Spinal cord (tissue), 10 donors: ENCODE data around the gene DIP2A. TPM values are rescaled to one million over a fixed set of nuclear protein-coding genes. Genes with fewer than 3 reads are reported as not detected.
"Not testable (repeated sequence)": the region's sequence is repeated elsewhere in the genome, so short reads cannot be mapped to it uniquely, and the experiment has no call there.

Experiments
- DNase-seq, 6 donors: peaks; one replicate each; pipeline versions ENCODE4 v3.0.0 to v3.0.0-alpha.2; 2013 to 2015; ENCODE audit warnings: low spot score in 6 of 6, low read depth in 4 of 6
- H3K27ac ChIP-seq: one replicate; pipeline ENCODE4 v1.5.1; 2013; ENCODE audit warnings: low read depth, low read length, control low read depth
- H3K27me3 ChIP-seq: one replicate; pipeline ENCODE4 v1.6.1; 2013; ENCODE audit warnings: low read length; ENCODE audit not compliant: control insufficient read depth, insufficient read depth
- H3K36me3 ChIP-seq: one replicate; pipeline ENCODE4 v1.6.1; 2013; ENCODE audit warnings: low read length; ENCODE audit not compliant: control insufficient read depth, insufficient read depth
- H3K4me1 ChIP-seq: one replicate; pipeline ENCODE4 v1.6.1; 2013; ENCODE audit warnings: low read length; ENCODE audit not compliant: control insufficient read depth, insufficient read depth
- H3K4me3 ChIP-seq: one replicate; pipeline ENCODE4 v1.5.1; 2013; ENCODE audit warnings: low read depth, low read length, control low read depth
- H3K9me3 ChIP-seq: one replicate; pipeline ENCODE4 v1.6.1; 2013; ENCODE audit warnings: low read length; ENCODE audit not compliant: control insufficient read depth, insufficient read depth
- WGBS: methylation state at CpG from one replicate; pipeline ENCODE4 v1.1.5; 2013; ENCODE audit warnings: missing lambda C conversion rate; ENCODE audit not compliant: insufficient coverage; 5-methylcytosine and 5-hydroxymethylcytosine counted together
- polyA plus RNA-seq, 2 donors: library from polyadenylated mRNA; unstranded; fragments of 120-200 nt; gene quantifications; one replicate each; pipeline ENCODE4 v1.2.1, GENCODE V29; 2013; ENCODE audit not compliant: insufficient read length in 2 of 2
- total RNA-seq, 2 donors: library from RNA; depleted of rRNA in 1 of 2; stranded (reverse); fragments of 120-200 nt in 1 of 2; fragments of >200 nt in 1 of 2; gene quantifications; one replicate each; pipeline versions ENCODE4 v1.2.3 to v1.2.4, GENCODE V29; 2013 to 2014
- donor health status: healthy.

The DIP2A gene
- total and polyA plus RNA-seq, 4 donors = 41.2 to 69.6 (median 43.2) TPM

DNA sequence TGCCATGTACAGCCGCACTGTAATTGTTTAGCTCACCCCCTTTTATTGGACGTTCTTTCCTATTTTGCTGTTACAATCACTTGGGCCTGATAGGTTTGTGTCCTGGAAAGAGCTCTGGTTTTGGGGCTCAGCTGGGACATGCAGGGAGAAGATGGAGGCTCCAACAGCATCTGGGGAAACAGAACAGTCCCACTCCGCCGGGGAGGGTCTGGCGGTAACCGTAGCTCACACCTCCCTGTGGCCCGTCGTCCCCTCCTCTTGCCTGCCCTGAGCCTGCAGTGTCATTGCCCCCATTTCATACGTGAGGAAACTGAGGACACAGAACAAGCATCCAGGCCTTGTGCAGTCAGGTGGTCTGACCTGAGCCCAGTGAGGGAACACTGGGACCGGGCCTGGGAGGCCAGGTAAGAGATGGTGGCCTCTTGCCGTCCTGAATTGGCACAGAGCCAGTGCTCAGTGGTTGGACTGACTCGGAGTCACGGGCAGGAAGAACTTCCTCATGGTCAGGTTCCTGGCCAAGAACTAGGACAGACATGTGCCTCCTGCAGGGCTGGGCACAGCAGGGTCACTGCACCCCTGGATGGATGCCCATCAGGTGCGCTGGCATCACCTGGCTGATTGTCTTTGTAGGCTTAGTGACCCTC lies 104.4 kb downstream of the DIP2A start:
- Histone ChIP-seq H3K36me3 (peaks cover 84% of the 10 kb centered on the region), H3K27me3 (no peaks in the 10 kb centered on the region), H3K27ac (no peak overlapping the region), H3K4me3 (no peak overlapping the region), H3K9me3 (no peaks in the 10 kb centered on the region), H3K4me1 (peaks cover 3% of the 10 kb centered on the region)
- 92% methylated on average over 12 of the region's 14 CpGs for WGBS
- no peak for DNase-seq

DNA sequence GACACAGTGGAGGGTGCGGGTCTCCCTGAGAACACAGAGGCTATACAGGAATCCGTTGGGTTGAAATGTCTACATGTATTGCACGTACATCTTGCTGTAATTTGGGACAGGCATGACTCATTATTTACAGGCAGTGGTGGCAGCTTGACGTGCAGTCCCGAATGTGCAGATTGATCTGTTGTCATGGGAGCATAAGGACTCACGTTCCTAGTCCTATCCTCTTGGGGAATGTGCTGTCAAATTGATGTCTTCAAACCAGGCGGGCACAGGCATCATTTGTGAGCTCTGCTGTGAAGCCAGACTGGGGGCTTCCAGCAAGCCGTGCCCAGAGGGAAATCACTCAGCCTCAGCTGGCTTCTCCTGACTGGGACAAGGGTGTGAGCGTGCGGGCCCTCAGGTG lies 105.7 kb downstream of the DIP2A start:
- H3K27me3 ChIP-seq = no peaks in the 10 kb centered on the region
- no peaks in the 10 kb centered on the region for H3K4me1 ChIP-seq
- no peaks in the 10 kb centered on the region for H3K9me3 ChIP-seq
- H3K4me3 ChIP-seq = no peak overlapping the region
- no peak overlapping the region for H3K27ac ChIP-seq
- peaks cover 81% of the 10 kb centered on the region for H3K36me3 ChIP-seq
- 82% methylated on average over 8 of the region's 10 CpGs for WGBS
- peak in 1 of 6 donors; percentile 10 for DNase-seq

DNA sequence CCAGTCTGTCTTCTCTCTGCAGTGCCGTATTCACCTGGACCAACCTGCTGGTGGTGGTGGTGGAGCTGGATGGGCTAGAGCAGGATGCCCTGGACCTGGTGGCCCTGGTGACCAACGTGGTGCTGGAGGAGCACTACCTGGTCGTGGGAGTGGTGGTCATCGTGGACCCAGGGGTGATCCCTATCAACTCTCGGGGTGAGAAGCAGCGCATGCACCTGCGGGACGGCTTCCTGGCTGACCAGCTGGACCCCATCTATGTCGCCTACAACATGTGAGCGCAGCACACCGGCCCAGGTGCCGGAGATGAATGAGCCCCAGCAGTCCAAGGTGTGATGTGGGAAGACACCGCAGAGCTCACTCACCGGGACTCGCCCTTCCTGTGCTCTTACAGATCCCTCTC lies 108.7 kb downstream of the DIP2A start:
- DNase-seq = no peak
- Histone ChIP-seq H3K4me1 (no peaks in the 10 kb centered on the region), H3K27ac (no peak overlapping the region), H3K4me3 (no peak overlapping the region), H3K9me3 (peaks cover 6% of the 10 kb centered on the region), H3K27me3 (no peaks in the 10 kb centered on the region), H3K36me3 (peaks cover 63% of the 10 kb centered on the region)
- 97% methylated on average over 15 of the region's 15 CpGs for WGBS

DNA sequence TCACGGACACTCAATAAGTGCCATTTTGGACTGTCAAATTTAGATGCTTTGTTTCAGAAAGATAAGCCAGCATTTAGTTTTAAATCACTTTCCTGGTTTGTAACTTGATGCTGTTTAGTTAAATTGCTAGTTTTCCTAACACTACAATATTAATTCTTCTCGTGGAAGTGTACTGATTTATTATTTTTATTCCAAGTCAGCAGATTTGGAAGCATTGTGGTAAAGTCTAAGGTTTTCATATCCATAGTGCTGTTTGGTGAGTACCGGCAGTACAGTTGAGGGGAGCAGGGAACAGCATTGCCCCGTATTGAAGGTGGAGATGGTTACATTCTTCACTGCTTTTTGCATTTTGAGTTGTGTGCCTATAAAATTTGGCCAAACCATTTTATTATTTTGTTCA lies 109.9 kb downstream of the DIP2A start:
- DNase-seq = no peak
- WGBS = 100% methylated on average over 2 of the region's 4 CpGs
- H3K4me3 ChIP-seq = no peak overlapping the region
- no peaks in the 10 kb centered on the region for H3K4me1 ChIP-seq
- H3K27ac ChIP-seq = no peak overlapping the region
- H3K36me3 ChIP-seq = peaks cover 51% of the 10 kb centered on the region
- H3K9me3 ChIP-seq = peaks cover 6% of the 10 kb centered on the region
- no peaks in the 10 kb centered on the region for H3K27me3 ChIP-seq

DNA sequence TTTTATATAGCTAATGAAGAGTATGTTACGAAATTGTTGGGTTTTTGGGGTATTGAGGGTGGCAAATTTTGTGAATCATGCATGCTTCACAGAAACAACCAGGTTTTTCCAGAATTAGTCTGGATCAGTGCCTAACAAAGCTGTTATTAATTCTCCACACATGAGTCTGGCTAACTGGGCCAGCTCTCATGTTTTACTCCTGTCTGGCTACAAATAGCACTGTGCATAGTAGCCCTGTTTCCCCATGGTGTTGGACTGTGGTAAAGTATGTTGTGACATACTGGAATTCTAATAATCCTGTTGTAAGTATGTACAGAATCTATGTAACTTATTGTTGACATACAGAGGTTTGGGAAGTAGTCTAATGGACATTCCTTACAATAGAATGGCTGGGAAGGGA lies 110.4 kb downstream of the DIP2A start:
- Histone ChIP-seq H3K36me3 (peaks cover 46% of the 10 kb centered on the region), H3K4me1 (no peaks in the 10 kb centered on the region)

DNA sequence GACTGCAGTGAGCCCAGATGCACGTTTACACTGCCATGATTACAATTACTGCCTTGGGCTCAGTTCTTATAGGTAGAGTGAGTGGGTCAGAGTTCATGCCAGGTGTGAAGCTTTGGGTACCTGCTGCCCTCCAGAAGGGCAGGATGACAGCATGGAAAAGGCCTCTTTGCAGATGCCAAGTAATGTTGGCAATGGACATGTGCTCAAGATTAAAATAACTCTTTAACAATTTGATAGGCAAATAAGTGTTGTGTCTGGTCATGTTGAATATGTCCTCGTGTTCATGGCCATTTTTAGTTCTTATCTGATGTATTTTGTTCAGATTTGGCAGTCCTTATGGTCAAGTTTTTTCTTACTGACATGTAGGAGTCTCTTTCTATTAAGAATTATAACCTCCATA lies 111.4 kb downstream of the DIP2A start:
- no peaks in the 10 kb centered on the region for H3K4me1 ChIP-seq
- DNase-seq = no peak
- WGBS = 100% methylated on average over 1 of the region's 2 CpGs
- peaks cover 38% of the 10 kb centered on the region for H3K36me3 ChIP-seq
- H3K4me3 ChIP-seq = no peak overlapping the region
- H3K27ac ChIP-seq = no peak overlapping the region
- peaks cover 6% of the 10 kb centered on the region for H3K9me3 ChIP-seq
- H3K27me3 ChIP-seq = no peaks in the 10 kb centered on the region

More for the DNA sequence above, 110.4 kb downstream of the DIP2A start:
- no peak overlapping the region for H3K4me3 ChIP-seq
- H3K9me3 ChIP-seq = peaks cover 6% of the 10 kb centered on the region
- no CpG with 5 or more reads among the region's 1 CpG for WGBS
- no peak for DNase-seq
- H3K27ac ChIP-seq = no peak overlapping the region
- H3K27me3 ChIP-seq = no peaks in the 10 kb centered on the region

DNA sequence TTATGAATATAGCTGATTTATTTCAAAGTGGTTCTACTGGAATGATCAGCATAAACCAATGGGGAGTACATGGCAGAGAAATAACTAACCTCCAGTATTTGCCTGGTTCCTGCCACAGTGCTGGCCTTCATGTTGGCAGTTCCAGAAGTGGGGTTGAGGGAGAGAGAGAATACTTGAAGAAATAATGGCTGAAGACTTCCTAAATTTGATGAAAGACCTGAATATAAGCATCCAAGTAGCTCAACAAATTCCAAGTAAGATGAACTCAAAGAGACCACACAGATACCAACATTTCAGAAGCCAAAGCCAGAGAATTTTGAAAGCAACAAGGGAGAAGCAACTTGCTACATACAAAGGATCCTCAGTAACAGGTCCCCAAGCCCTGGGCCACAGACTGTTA lies 111.9 kb downstream of the DIP2A start:
- peaks cover 33% of the 10 kb centered on the region for H3K36me3 ChIP-seq

DNA sequence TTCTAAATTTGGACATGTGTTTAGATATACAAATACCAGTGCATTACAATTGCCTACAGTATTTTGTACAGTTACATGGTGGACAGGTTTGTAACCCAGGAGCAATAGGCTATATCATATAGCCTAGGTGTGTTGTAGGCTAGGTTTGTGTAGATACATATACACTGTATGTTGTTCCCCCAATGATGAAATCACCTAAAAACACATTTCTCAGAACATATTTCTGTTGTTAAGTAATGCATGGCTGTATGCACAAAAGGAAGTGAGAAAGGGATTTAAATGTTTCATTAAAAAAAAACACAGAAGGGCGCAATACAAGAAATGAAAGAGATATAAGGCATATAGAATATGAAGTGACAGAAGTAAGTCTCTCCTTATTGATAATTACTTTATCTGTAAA lies 114.2 kb downstream of the DIP2A start:
- DNase-seq = no peak
- H3K36me3 ChIP-seq = peaks cover 12% of the 10 kb centered on the region
- no peaks in the 10 kb centered on the region for H3K27me3 ChIP-seq
- WGBS = no CpG with 5 or more reads among the region's 1 CpG
- H3K4me1 ChIP-seq = no peaks in the 10 kb centered on the region
- H3K4me3 ChIP-seq = no peak overlapping the region
- peaks cover 11% of the 10 kb centered on the region for H3K9me3 ChIP-seq
- H3K27ac ChIP-seq = no peak overlapping the region

More for the DNA sequence above, 111.9 kb downstream of the DIP2A start:
- H3K9me3 ChIP-seq = peaks cover 6% of the 10 kb centered on the region
- H3K4me3 ChIP-seq = no peak overlapping the region
- H3K27me3 ChIP-seq = no peaks in the 10 kb centered on the region
- DNase-seq = no peak
- no peak overlapping the region for H3K27ac ChIP-seq
- H3K4me1 ChIP-seq = no peaks in the 10 kb centered on the region

DNA sequence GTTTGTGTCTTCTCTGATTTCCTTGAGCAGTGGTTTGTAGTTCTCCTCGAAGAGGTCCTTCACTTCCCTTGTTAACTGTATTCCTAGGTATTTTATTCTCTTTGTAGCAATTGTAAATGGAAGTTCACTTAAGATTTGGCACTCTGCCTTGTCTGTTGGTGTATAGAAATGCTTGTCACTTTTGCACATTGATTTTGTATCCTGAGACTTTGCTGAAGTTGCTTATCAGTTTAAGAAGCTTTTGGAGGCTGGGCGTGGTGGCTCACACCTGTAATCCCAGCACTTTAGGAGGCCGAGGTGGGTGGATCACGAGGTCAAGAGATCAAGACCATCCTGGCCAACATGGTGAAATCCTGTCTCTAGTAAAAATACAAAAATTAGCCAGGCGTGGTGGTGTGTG lies 119.1 kb downstream of the DIP2A start:
- not testable (repeated sequence) for H3K4me3 ChIP-seq, H3K36me3 ChIP-seq, H3K27me3 ChIP-seq, H3K27ac ChIP-seq, H3K4me1 ChIP-seq, DNase-seq
- H3K9me3 ChIP-seq = peaks cover 16% of the 10 kb centered on the region
- 96% methylated on average over 4 of the region's 5 CpGs for WGBS

DNA sequence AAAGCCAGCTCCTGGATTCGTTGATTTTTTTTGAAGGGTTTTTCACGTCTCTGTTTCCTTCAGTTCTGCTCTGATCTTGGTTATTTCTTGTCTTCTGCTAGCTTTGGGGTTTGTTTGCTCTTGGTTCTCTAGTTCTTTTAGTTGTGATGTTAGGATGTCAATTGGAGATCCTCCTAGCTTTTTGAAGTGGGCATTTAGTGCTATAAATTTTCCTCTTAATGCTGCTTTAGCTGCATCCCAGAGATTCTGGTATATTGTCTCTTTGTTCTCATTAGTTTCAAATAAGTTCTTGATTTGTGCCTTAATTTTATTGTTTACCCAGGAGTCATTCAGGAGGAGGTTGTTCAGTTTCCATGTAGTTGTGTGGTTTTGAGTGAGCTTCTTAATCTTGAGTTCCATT lies 120.7 kb downstream of the DIP2A start:
- not testable (repeated sequence) for H3K4me1 ChIP-seq, H3K27me3 ChIP-seq, DNase-seq, H3K27ac ChIP-seq, H3K36me3 ChIP-seq, H3K4me3 ChIP-seq
- WGBS = no CpG with 5 or more reads among the region's 2 CpGs
- peaks cover 16% of the 10 kb centered on the region for H3K9me3 ChIP-seq
